K562 (cell line): ENCODE measurements around the gene LSM12. TPM values are rescaled to one million over a fixed set of nuclear protein-coding genes. Genes with fewer than 3 reads are reported as not detected.

ENCODE experiments used
- ATAC-seq: fragments of 200-7000 bp; cut with Tn5 transposase; 3 replicates; pipeline ENCODE4 v1.9.1; 2020; ENCODE audit warnings: moderate library complexity
- BruUV-seq: library from RNA; stranded (reverse); fragments of 400-500 nt; replicated peaks from 2 replicates; lab custom pipeline; 2021; lab: Mats Ljungman, UMichigan
- CTCF ChIA-PET: fragments of 300-600 bp; formaldehyde crosslinking; extraction: SDS; loops from one replicate; lab custom pipeline; 2021; ENCODE audit warnings: low intra/inter-chr PET ratio; lab: Yijun Ruan, JAX
- POLR2A ChIA-PET: fragments of 300-600, 350-650 bp; sonication (Branson Sonifier 250); formaldehyde crosslinking; extraction: SDS; loops from one replicate; lab custom pipeline; 2021; ENCODE audit warnings: antibody characterized with exemption, inconsistent platforms; lab: Yijun Ruan, JAX
- DNase-seq, 4 experiments: peaks; one replicate each; pipeline versions ENCODE4 v3.0.0 to v3.0.0-alpha.2; 2011 to 2018; ENCODE audit warnings: low spot score in 3 of 4, mixed read lengths in 3 of 4; ENCODE audit errors: extremely low read depth in 1 of 4
- FAIRE-seq: peaks from 2 replicates; lab custom pipeline; 2011; peaks lifted over from hg19 to GRCh38; lab: Jason Lieb, UNC
- H2AFZ ChIP-seq: 2 replicates; pipeline ENCODE4 v1.6.0; 2011; ENCODE audit warnings: low read depth, low read length, control low read depth, inconsistent platforms
- H3K27ac ChIP-seq: fragments of 200-600 bp; 3 replicates; pipeline ENCODE4 v1.8.0; 2011; ENCODE audit warnings: low read depth, mild to moderate bottlenecking, control low read depth, inconsistent platforms, low read length, moderate library complexity, mixed read lengths; ENCODE audit errors: extremely low read depth
- H3K27me3 ChIP-seq, 2 experiments: fragments of 300-600 bp in 1 of 2; 2 replicates in 1 of 2; 3 replicates in 1 of 2; pipeline versions ENCODE4 v1.6.0 to v1.8.0; 2011; ENCODE audit warnings: inconsistent platforms in 2 of 2, low read length in 2 of 2, mild to moderate bottlenecking in 1 of 2, mixed read lengths in 1 of 2, moderate library complexity in 1 of 2; ENCODE audit not compliant: control insufficient read depth in 2 of 2, insufficient read depth in 2 of 2
- H3K36me3 ChIP-seq: fragments of 300-600 bp; 3 replicates; pipeline ENCODE4 v1.8.0; 2011; ENCODE audit warnings: mild to moderate bottlenecking, low read length, inconsistent platforms; ENCODE audit not compliant: control insufficient read depth, insufficient read depth
- H3K4me1 ChIP-seq, 2 experiments: fragments of 200-600 bp in 1 of 2; replicated peaks in 1 of 2; 2 replicates in 1 of 2; 3 replicates in 1 of 2; pipeline versions ENCODE4 v1.5.1 to v1.8.0; 2011; ENCODE audit warnings: inconsistent platforms in 2 of 2, low read length in 2 of 2, mild to moderate bottlenecking in 1 of 2, mixed read lengths in 1 of 2, moderate library complexity in 1 of 2; ENCODE audit not compliant: control insufficient read depth in 2 of 2, insufficient read depth in 2 of 2
- H3K4me2 ChIP-seq: 2 replicates; pipeline ENCODE4 v1.6.1; 2011; ENCODE audit warnings: low read length, control low read depth, inconsistent platforms, mixed read lengths; ENCODE audit not compliant: insufficient read depth
- H3K4me3 ChIP-seq: fragments of 200-600 bp; sonication (generic), shearing (Covaris generic); 2 replicates; pipeline ENCODE4 v1.5.1; 2016; ENCODE audit warnings: control low read depth, inconsistent platforms
- H3K79me2 ChIP-seq: fragments of 200-600 bp; 3 replicates; pipeline ENCODE4 v1.8.0; 2011; ENCODE audit warnings: low read length, inconsistent platforms; ENCODE audit not compliant: control insufficient read depth, insufficient read depth
- H3K9ac ChIP-seq, 2 experiments: 2 replicates each; pipeline versions ENCODE4 v1.6.0 to v1.6.1; 2011; ENCODE audit warnings: low read depth in 2 of 2, low read length in 2 of 2, control low read depth in 1 of 2, inconsistent platforms in 1 of 2, mild to moderate bottlenecking in 1 of 2, mixed read lengths in 1 of 2; ENCODE audit not compliant: insufficient read depth in 1 of 2
- H3K9me1 ChIP-seq: one replicate; pipeline ENCODE4 v1.6.0; 2011; ENCODE audit warnings: inconsistent platforms, mild to moderate bottlenecking, low read length, moderate library complexity; ENCODE audit not compliant: control insufficient read depth, insufficient read depth
- H3K9me3 ChIP-seq: replicated peaks from 2 replicates; pipeline ENCODE4 v1.5.1; 2011; ENCODE audit warnings: low read depth, low read length, inconsistent platforms; ENCODE audit not compliant: control insufficient read depth, insufficient read depth
- H4K20me1 ChIP-seq: replicated peaks from 2 replicates; pipeline ENCODE4 v1.6.1; 2011; ENCODE audit warnings: low read length, inconsistent platforms, mixed read lengths; ENCODE audit not compliant: control insufficient read depth, insufficient read depth
- BRF2 ChIP-seq: IDR thresholded peaks from 3 replicates; pipeline ENCODE4 v1.6.1; 2011; ENCODE audit warnings: borderline replicate concordance, mild to moderate bottlenecking; ENCODE audit not compliant: insufficient read length, insufficient read depth
- MITF ChIP-seq: IDR thresholded peaks from 2 replicates; pipeline ENCODE4 v1.6.1; 2014; ENCODE audit warnings: antibody characterized with exemption
- NCOA4 ChIP-seq: fragments of 450-650 bp; IDR thresholded peaks from 2 replicates; pipeline ENCODE4 v1.6.1; 2018; ENCODE audit warnings: mild to moderate bottlenecking; ENCODE audit not compliant: partially characterized antibody
- SP2 ChIP-seq: IDR thresholded peaks from 2 replicates; pipeline ENCODE4 v1.6.1; 2011; ENCODE audit warnings: mild to moderate bottlenecking, low read depth, low read length, moderate library complexity; ENCODE audit not compliant: poor library complexity, severe bottlenecking; ENCODE audit errors: extremely low read depth
- U2AF2 ChIP-seq: fragments of 200-400 bp; formaldehyde crosslinking; optimal IDR thresholded peaks from 2 replicates; pipeline ENCODE3; 2017; ENCODE audit warnings: low read depth, mild to moderate bottlenecking, low read length
- VEZF1 ChIP-seq: fragments of 200-800 bp; sonication (Bioruptor generic); IDR thresholded peaks from 2 replicates; pipeline ENCODE4 v1.6.1; 2017; ENCODE audit warnings: missing genetic modification characterization, missing compliant biosample characterization
- ZBTB43 ChIP-seq: sonication (generic); formaldehyde crosslinking; IDR thresholded peaks from 2 replicates; pipeline ENCODE4 v1.8.0; 2023; ENCODE audit warnings: mild to moderate bottlenecking, missing genetic modification reagents
- WGBS: fragments of 100-300 bp; shearing (Covaris generic); methylation state at CpG from one replicate; pipeline ENCODE4 v1.1.6; 2016; ENCODE audit warnings: low coverage, mixed read lengths; ENCODE audit not compliant: insufficient coverage; ENCODE audit errors: missing lambda C conversion rate; 5-methylcytosine and 5-hydroxymethylcytosine counted together
- in situ Hi-C: fragments of 300-500 bp; cut with MboI; formaldehyde crosslinking; loops from 4 replicates; pipeline ENCODE4 v1.15.0; 2018; ENCODE audit warnings: inconsistent platforms, mixed read lengths
- intact Hi-C: fragments of 100-400 bp; cut with micrococcal nuclease; formaldehyde crosslinking; loops from 2 replicates; pipeline ENCODE4 v1.14.2; 2022
- polyA plus RNA-seq, 8 experiments: library from polyadenylated mRNA; depleted of rRNA in 4 of 8; stranded (reverse) in 5 of 8; unstranded in 3 of 8; fragments of >200 nt; fragmentation: Nextera tagmentation in 2 of 8; fragmentation: Illumina TruSeq in 1 of 8; extraction: Ambion mirVana in 2 of 8; extraction: Trizol in 1 of 8; gene quantifications; 2 replicates each; pipeline versions ENCODE4 v1.2.1 to v1.2.3, GENCODE V29; 2011 to 2014; ENCODE audit warnings: inconsistent platforms in 1 of 8, missing spikeins in 1 of 8
- total RNA-seq, 7 experiments: library from RNA; depleted of rRNA in 6 of 7; stranded (reverse); fragments of >200 nt in 6 of 7; fragmentation: Illumina TruSeq in 2 of 7; extraction: Trizol in 2 of 7; gene quantifications; 2 replicates each; pipeline versions ENCODE4 v1.2.1 to v1.2.3, GENCODE V29; 2011 to 2021; ENCODE audit warnings: low replicate concordance in 1 of 7

The LSM12 gene
- total and polyA plus RNA-seq, 9 of the 15 experiments (the other 6 are each of a cell fraction or from before 2014, with no cell fraction given) = 53.0 to 258 (median 89.3) TPM

GRCh38 chr17:44002141-44002848 lies 64.2 kb downstream of the LSM12 start (continued):
- TF ChIP-seq BRF2 (no peak), ZBTB43 (CRISPR knock-in tag) (no peak)
- TF ChIP-seq, all 486 proteins: peak for 8

- H3K79me2 ChIP-seq = no peaks in the 10 kb centered on the region
- H3K27me3 ChIP-seq = no peaks in the 10 kb centered on the region; a peak in 1 of 5 replicates
- H3K9me1 ChIP-seq = no peaks in the 10 kb centered on the region
- no TSS peak for BruUV-seq
- CTCF ChIA-PET = no interaction called here
- no peak overlapping the region for H3K4me2 ChIP-seq
- H3K27ac ChIP-seq = no peak overlapping the region
- TF ChIP-seq MITF (no peak), VEZF1 (CRISPR knock-in tag) (no peak), U2AF2 (no peak), NCOA4 (no peak), SP2 (no peak)
- FAIRE-seq = no peak
- no peak overlapping the region for H3K4me3 ChIP-seq
- 63% methylated on average over 2 of the region's 2 CpGs for WGBS
- no peaks in the 10 kb centered on the region for H3K36me3 ChIP-seq
- H3K9me3 ChIP-seq = no peaks in the 10 kb centered on the region
- no peak for DNase-seq
- in situ Hi-C loops = no loop called here
- intact Hi-C loops = no loop called here
- H4K20me1 ChIP-seq = no peaks in the 10 kb centered on the region
- peaks cover 9 to 25% of the 10 kb centered on the region in 2 experiments for H3K4me1 ChIP-seq
- no peak overlapping the region for H2AFZ ChIP-seq
- no peak overlapping the region for H3K9ac ChIP-seq
- no peak for ATAC-seq
- POLR2A ChIA-PET = no interaction called here
These were observed 65.0 kb downstream of the LSM12 start for GRCh38 chr17:44001461-44001920.
